Measurements from ENCODE around the gene SLC24A4.

SLC24A4 gene

DNA sequence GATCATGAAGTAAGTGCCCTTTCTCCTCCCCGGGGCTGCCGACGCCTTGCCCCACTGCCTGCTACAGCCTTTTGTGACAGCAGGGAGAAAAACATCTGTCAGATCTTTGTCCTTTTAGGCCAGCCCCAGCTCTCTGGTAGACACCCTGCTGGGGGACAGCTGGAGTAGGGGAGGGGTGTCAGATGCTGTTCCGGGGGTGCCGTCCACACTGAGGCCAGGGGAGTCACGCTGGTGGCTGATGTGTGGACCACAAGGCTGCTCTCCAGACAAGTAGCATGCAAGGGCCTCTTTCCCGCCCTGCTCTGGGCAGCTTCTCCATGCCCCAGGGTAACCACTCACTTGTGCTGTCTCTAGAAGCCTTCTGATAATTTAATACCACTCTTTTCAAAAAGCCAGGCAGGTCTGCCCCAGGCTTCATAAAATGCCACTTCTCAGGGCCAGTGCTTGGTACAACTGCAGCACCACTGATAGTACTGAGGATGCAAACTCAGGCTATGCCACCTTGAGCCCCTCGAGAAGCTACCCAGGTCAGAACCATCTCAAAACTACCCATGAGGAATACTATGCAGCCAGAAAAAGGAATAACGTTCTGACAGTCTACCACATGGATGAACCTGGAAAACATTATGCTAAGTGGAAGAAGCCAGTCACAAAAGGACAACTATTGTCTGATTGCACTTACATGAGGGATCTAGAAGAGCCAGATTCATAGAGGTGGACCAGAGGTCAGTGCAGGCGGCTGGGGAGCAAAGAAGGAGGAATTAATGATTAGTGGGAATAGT lies 124.6 kb downstream of the SLC24A4 start:
- DNase-seq (ENCODE audit: low read depth), result no peak
- H3K4me3 ChIP-seq (ENCODE audit: control insufficient read depth, low read depth, low read length), result no peak overlapping the region
- TF ChIP-seq, protein P1, sequence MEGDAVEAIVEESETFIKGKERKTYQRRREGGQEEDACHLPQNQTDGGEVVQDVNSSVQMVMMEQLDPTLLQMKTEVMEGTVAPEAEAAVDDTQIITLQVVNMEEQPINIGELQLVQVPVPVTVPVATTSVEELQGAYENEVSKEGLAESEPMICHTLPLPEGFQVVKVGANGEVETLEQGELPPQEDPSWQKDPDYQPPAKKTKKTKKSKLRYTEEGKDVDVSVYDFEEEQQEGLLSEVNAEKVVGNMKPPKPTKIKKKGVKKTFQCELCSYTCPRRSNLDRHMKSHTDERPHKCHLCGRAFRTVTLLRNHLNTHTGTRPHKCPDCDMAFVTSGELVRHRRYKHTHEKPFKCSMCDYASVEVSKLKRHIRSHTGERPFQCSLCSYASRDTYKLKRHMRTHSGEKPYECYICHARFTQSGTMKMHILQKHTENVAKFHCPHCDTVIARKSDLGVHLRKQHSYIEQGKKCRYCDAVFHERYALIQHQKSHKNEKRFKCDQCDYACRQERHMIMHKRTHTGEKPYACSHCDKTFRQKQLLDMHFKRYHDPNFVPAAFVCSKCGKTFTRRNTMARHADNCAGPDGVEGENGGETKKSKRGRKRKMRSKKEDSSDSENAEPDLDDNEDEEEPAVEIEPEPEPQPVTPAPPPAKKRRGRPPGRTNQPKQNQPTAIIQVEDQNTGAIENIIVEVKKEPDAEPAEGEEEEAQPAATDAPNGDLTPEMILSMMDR (conservative IDR thresholded peaks at IDR 0.05; ENCODE audit: control insufficient read depth, insufficient read depth, low read depth, low read length), result no peak

DNA sequence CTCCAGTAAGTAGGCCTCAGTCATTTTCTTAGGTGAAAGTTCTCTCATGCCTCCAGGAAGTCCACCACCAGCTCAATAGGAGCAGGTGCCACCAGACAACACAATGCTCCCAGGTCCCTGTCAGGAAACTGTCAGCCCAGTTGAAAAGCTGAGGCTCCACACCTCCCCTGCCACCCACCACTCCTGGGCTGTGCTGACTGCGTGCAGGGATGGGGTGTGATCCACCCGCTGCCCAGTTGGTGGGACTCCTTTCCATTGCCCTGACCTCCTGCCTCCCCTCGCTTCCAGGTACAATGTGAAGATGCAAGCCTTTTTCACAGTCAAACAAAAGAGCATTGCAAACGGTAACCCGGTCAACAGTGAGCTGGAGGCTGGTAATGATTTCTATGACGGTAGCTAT lies 125.8 kb downstream of the SLC24A4 start:
- TF ChIP-seq, protein P1 (conservative IDR thresholded peaks at IDR 0.05; ENCODE audit: control insufficient read depth, insufficient read depth, low read depth, low read length), result no peak
- H3K4me3 ChIP-seq (ENCODE audit: control insufficient read depth, low read depth, low read length), result no peak overlapping the region

DNA sequence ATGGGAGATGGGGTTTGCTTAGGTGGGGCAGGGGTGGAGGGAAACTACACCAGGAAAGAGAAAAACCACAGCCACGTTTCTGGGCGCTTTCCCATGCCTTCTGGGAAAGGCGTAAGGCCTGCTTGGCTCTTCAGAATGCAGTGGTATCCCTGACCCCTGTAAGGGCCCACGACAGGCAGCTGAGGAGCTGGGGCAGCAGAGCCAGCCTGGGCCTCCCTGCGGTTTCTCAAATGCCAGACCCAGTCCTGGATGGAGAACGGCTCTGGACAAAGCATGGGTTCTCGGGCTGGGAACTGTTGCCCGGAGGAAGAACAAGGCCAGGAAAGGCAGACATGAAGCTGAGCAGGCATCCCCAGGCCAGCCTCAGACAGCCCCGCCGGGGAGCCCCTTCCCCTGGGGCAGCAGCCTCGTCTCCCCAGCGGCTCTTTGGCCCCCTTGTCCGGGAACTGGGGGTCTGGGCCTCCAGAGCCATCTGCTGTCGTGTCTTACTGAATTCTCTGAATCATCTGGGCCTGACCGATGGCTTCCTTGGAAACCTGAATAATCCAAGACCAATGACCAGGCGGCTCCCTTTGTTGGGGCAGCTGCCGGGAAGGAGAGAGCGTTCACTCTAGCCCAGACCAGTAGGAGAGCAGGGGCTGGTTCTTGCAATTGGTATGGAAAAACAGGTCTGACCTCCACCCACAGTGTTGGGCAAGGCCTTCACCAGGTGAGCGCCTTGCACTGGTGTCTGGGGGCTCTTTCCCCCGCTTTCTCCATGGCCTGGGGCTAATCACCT lies 126.6 kb downstream of the SLC24A4 start:
- no peak overlapping the region for H3K4me3 ChIP-seq (ENCODE audit: control insufficient read depth, low read depth, low read length)
- TF ChIP-seq, protein P1 (conservative IDR thresholded peaks at IDR 0.05; ENCODE audit: control insufficient read depth, insufficient read depth, low read depth, low read length), result no peak
- DNase-seq (ENCODE audit: low read depth), result no peak

More for the DNA sequence above, 125.8 kb downstream of the SLC24A4 start:
- no peak for DNase-seq (ENCODE audit: low read depth)

DNA sequence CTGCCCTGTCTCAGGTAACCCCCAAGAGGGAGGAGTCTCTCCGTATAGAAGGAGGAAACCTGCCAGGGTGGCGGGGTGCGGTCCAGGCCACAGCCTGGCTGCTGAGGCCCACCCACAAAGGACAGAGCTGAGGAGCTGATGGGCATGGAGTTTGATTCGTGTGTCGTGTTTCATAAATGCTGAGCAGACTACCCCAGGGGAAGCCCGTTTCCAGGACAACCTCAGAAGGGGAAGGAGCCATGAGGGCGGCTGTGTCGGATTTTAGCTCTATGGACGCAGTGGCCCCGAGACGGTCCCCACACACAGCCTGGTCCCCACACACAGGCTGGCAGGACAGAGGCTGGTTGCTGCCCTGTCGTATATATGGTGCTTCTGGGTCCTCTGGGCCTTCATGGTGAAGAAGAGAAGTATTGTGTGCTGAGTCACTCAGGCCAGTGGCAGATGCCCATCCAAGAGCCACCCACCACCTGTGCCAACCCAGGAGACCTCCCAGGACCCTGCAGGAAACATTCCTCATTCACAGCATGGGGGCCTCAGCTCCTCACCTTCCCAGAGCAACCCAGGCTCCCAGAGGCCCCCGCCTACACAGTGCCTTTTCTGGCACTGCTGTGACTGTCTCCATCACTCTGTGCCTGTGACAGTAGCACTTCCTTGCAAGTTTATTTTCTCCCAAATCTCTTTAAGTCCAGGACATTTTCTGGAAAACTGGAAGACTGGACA lies 127.5 kb downstream of the SLC24A4 start:
- no peak overlapping the region for H3K4me3 ChIP-seq (ENCODE audit: control insufficient read depth, low read depth, low read length)
- TF ChIP-seq, protein P1 (conservative IDR thresholded peaks at IDR 0.05; ENCODE audit: control insufficient read depth, insufficient read depth, low read depth, low read length), result no peak
- no peak for DNase-seq (ENCODE audit: low read depth)

DNA sequence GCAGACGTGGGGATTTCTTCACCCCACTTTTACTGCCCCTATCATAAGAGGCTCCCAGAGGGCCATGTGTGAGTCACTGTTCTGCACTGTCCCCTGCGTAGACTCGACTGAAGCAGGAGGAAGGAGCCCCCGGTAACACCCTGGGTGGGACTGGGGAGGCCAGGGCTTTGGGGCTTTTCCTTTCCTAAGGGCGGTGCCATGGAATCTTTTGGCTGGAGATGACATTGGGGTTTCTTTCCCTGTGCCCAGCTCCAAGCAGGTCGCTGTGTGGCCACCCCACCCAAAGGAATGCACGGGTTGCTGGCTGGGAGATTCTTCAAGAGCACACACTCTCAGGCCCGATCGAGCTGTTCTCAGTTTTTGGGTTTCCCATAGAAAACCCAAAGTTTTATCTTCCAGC lies 128.3 kb downstream of the SLC24A4 start:
- no peak for DNase-seq (ENCODE audit: low read depth)
- no peak overlapping the region for H3K4me3 ChIP-seq (ENCODE audit: control insufficient read depth, low read depth, low read length)
- TF ChIP-seq, protein P1 (conservative IDR thresholded peaks at IDR 0.05; ENCODE audit: control insufficient read depth, insufficient read depth, low read depth, low read length), result no peak

GRCh38 chr14:92451755-92452154 lies 128.8 kb downstream of the SLC24A4 start:
- no peak for DNase-seq (ENCODE audit: low read depth)
- TF ChIP-seq, protein P1 (conservative IDR thresholded peaks at IDR 0.05; ENCODE audit: control insufficient read depth, insufficient read depth, low read depth, low read length), result no peak
- H3K4me3 ChIP-seq (ENCODE audit: control insufficient read depth, low read depth, low read length), result no peak overlapping the region

Data from fibroblast of mammary gland (primary cell).